Activated naive CD4-positive, alpha-beta T cell treated with anti-CD3 and anti-CD28 coated beads for 36 hours (primary cell): ENCODE measurements around the gene SLC25A23. TPM values are rescaled to one million over a fixed set of nuclear protein-coding genes. Genes with fewer than 3 reads are reported as not detected.

Source experiments
- CTCF ChIA-PET: fragments of 350-600 bp; sonication (Branson Sonifier 250); formaldehyde crosslinking; loops from one replicate; lab custom pipeline; 2021; ENCODE audit warnings: antibody characterized with exemption; lab: Charles Lee
- DNase-seq: peaks from one replicate; pipeline ENCODE4 v3.0.0-alpha.2; 2020
- H3K27ac Mint-ChIP-seq: one replicate; pipeline ENCODE4 v1.8.0; 2021; ENCODE audit warnings: mild to moderate bottlenecking, mixed read lengths
- H3K27me3 Mint-ChIP-seq: one replicate; pipeline ENCODE4 v1.8.0; 2021; ENCODE audit warnings: low read depth, mixed read lengths
- H3K36me3 Mint-ChIP-seq: one replicate; pipeline ENCODE4 v1.8.0; 2021; ENCODE audit warnings: low read depth, mixed read lengths
- H3K4me1 Mint-ChIP-seq: one replicate; pipeline ENCODE4 v1.8.0; 2021; ENCODE audit warnings: low read depth, mixed read lengths
- H3K4me3 Mint-ChIP-seq: one replicate; pipeline ENCODE4 v1.8.0; 2021; ENCODE audit warnings: mild to moderate bottlenecking, moderate library complexity, mixed read lengths
- H3K9me3 Mint-ChIP-seq: one replicate; pipeline ENCODE4 v1.8.0; 2021; ENCODE audit warnings: mixed read lengths
- intact Hi-C: fragments of 100-400 bp; cut with micrococcal nuclease; formaldehyde crosslinking; loops from one replicate; pipeline ENCODE4 v1.15.1; 2023
- total RNA-seq, 2 experiments: library from RNA; stranded (reverse); gene quantifications; one replicate each; pipeline ENCODE4 v1.2.3, GENCODE V29; 2021

Gene SLC25A23
- total RNA-seq, 2 experiments from 2014 or later, result 16.2 to 18.2 TPM

DNA sequence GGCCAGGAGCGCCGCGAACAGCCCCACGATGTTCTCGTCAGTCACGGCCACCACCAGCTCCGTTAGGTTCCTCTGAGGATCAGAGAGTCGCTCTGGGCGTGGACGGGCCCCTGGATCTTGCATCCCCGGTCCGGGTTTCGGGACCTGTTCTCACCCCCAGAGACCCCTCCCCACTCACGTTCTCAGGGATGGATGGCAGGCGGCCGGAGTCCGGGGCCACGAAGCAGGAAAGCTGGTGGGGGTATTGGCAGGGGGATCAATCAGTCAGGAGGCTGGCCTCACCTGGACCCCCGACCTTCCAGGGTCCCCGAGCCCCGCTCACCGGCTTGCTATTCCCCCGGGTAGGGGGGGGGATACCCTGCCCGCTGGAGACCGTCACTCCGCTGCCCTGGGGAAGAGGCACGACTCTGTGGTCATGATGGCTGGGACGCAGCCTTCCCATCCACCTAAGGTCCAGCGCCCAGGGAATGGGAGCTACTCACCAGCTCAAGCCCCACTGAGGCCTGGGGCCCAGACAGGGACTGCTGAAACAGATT lies 17.4 kb upstream of the SLC25A23 start:
- H3K4me1 Mint-ChIP-seq, result peaks cover 18% of the 10 kb centered on the region
- CTCF ChIA-PET, result no interaction called here
- DNase-seq, result no peak
- H3K27me3 Mint-ChIP-seq, result no peaks in the 10 kb centered on the region
- H3K9me3 Mint-ChIP-seq, result no peaks in the 10 kb centered on the region
- H3K27ac Mint-ChIP-seq, result no peak overlapping the region
- intact Hi-C loops, result no loop called here
- H3K4me3 Mint-ChIP-seq, result no peak overlapping the region
- H3K36me3 Mint-ChIP-seq, result peaks cover 18% of the 10 kb centered on the region

DNA sequence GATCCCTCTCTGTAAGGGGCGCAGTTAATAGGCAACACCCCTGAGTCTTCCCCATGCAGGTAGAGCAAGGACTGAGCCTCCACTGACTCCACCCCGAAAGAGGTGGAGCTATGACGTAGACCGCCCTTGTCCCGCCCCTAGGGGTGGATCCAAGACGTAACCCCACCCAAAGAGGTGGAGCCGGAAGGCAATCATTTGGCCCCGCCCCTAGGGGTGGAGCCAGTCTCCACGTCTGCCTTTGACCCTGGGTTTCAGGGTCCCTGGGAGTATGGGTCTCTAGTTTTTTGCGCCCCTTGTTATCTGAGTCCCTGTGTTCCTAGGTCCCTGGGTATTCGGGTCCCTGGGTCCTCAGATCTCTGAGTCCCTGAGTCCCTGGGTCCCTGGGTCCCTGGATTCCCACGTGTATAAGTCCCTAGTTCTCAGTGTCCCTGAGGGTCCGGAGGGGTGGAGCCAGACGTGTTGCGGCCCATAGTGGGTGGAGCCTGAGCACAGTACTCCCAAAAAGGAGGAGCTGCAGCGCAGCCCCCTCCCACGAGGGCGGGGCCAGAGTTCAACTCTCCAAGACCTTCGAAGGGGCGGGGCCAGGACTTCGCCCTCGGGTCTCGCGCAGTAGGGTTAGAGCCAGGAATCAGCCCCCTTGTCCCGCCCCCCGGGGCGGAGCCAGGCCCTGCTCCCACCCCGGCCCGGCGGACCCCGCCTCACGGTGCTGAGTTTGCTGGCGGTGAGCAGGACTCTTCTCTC lies 16.7 kb upstream of the SLC25A23 start:
- intact Hi-C loops, result no loop called here
- Mint-ChIP-seq H3K36me3 (peaks cover 16% of the 10 kb centered on the region), H3K4me3 (no peak overlapping the region), H3K27me3 (no peaks in the 10 kb centered on the region), H3K4me1 (peaks cover 15% of the 10 kb centered on the region), H3K27ac (no peak overlapping the region), H3K9me3 (no peaks in the 10 kb centered on the region)
- CTCF ChIA-PET, result no interaction called here
- DNase-seq, result peak; percentile 70

DNA sequence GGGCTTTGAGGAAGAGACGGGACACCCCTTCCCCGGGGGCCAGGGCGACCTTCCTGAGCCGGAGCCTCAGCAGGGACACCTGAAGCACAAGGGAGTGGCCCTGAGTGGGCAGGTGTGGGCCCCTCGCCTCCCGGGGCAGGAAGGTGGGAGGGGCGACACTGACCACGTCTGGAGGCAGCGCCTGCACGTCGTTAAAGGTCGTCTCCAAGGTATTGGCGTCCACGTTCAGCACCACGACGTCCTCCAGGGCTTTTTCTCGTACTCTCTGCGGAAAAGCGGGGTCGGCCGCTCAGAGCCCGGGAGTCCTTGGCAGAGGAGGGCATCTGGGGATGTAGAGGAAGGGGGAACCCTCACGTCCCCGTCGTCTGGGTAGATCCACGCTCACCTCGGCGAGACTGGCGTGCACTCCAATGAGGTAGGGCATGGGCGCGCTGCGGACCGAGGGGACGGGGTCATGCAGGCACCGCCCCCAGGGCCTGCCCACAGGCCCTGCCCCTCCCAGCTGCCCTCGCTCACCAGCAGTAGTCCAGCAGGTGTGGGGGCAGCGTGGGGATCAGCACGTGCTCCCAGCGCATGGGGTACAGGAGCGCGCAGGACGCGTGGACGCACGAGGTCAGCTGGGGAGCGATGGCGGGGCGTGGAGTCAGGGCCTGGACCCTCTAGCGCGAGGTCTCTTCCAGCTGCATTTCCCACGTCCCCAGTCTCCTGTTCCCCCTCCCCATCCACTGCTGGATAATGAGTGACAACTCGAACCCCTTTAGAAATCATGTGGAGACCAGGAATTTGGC lies 15.9 kb upstream of the SLC25A23 start:
- Mint-ChIP-seq H3K4me1 (peaks cover 11% of the 10 kb centered on the region), H3K4me3 (no peak overlapping the region), H3K27me3 (no peaks in the 10 kb centered on the region), H3K27ac (no peak overlapping the region), H3K9me3 (no peaks in the 10 kb centered on the region), H3K36me3 (peaks cover 18% of the 10 kb centered on the region)
- DNase-seq, result no peak
- intact Hi-C loops, result no loop called here
- CTCF ChIA-PET, result no interaction called here

DNA sequence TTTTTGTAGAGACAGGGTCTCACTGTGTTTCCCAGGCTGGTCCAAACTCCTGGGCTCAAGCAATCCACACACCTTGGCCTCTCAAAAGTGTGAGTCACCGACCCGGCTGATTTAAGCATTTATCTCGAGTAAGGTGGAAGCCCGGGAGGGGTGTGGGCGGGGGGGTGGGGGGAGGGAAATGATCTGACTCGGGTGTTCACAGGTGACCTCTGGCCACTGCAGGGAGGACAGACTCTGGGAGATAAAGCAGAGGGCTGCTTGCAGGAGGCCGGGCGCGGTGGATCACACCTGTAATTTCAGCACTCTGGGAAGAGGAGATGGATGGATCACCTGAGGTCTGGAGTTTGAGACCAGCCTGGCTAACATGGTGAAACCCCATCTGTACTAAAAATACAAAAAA lies 14.1 kb upstream of the SLC25A23 start:
- H3K4me1 Mint-ChIP-seq, result no peaks in the 10 kb centered on the region
- intact Hi-C loops, result no loop called here
- CTCF ChIA-PET, result interaction anchor here (1.1 kb wide), 1 partner anchor 31 kb away, joined by 3 read pairs; no protein-coding TSS in a partner anchor
- H3K27ac Mint-ChIP-seq, result no peak overlapping the region
- peaks cover 22% of the 10 kb centered on the region for H3K36me3 Mint-ChIP-seq
- H3K9me3 Mint-ChIP-seq, result no peaks in the 10 kb centered on the region
- DNase-seq, result no peak
- H3K27me3 Mint-ChIP-seq, result no peaks in the 10 kb centered on the region
- no peak overlapping the region for H3K4me3 Mint-ChIP-seq

DNA sequence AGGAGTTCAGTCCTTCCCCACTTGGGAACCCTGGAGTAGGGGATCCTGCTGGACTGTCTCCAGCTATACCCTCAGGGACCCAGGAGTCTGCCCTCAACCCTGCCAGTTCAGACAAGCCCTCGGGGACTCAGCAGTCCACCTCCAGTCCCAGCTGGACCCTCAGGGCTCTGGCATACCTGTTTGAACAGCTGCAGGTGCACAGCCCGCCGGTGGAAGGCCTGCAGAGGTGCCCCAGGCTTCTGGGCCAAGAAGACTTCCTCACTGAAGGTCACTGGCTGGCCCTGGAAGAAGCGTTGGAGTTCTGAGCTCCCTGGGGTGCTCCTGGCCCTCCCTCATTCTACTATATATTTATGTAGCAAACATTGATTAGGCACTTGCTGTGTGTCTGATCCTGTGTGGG lies 13.1 kb upstream of the SLC25A23 start:
- Mint-ChIP-seq H3K27ac (no peak overlapping the region), H3K4me3 (no peak overlapping the region), H3K36me3 (peaks cover 24% of the 10 kb centered on the region), H3K27me3 (no peaks in the 10 kb centered on the region), H3K9me3 (no peaks in the 10 kb centered on the region), H3K4me1 (no peaks in the 10 kb centered on the region)
- CTCF ChIA-PET, result interaction anchor here (1.1 kb wide), 1 partner anchor 32 kb away, joined by 3 read pairs; no protein-coding TSS in a partner anchor
- no peak for DNase-seq
- intact Hi-C loops, result no loop called here

DNA sequence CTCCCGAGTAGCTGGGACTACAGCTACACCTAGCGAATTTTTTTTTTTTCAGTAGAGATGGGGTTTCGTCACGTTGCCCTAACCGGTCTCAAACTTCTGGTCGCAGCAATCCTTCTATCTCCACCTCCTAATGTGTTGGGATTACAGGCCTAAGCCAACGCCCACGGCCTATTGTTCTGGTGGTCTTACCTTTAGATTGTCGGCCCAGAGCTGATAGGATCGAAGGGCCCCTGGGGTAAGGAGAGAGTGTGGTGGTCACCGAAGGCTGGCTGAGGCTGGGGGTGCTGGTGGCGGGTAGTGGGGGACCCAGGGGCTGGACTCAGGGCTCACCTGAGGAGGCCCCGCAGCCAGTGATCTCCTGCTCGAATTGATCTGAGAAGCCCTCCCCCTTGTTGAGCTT lies 11.5 kb upstream of the SLC25A23 start:
- Mint-ChIP-seq H3K4me3 (no peak overlapping the region), H3K27ac (no peak overlapping the region), H3K9me3 (no peaks in the 10 kb centered on the region), H3K27me3 (no peaks in the 10 kb centered on the region), H3K36me3 (peaks cover 18% of the 10 kb centered on the region), H3K4me1 (no peaks in the 10 kb centered on the region)
- intact Hi-C loops, result no loop called here
- CTCF ChIA-PET, result interaction anchor here (0.6 to 0.7 kb wide), 2 partner anchors 26 to 411 kb away, joined by 3 read pairs; no protein-coding TSS in a partner anchor
- DNase-seq, result no peak

DNA sequence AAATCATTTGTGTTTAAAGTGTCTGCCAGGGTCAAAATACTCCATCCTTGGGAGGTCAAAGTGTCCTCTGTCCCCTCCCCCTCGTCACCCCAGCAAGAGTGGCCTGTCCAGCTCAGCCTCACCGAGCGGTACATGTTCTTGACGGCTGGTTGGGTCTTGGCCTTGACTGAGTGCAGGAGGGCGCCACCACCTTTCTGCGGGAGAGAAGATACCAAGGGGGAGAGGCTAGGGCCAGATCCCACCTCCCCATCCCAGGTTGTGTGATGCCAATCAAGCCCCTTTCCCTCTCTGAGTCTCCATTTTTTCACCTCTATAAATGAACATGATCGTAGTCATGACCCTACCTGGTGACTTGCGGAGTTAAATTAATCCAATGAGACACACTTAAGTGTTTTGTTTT lies 10.6 kb upstream of the SLC25A23 start:
- Mint-ChIP-seq H3K9me3 (no peaks in the 10 kb centered on the region), H3K27me3 (no peaks in the 10 kb centered on the region), H3K4me3 (no peak overlapping the region), H3K36me3 (peaks cover 16% of the 10 kb centered on the region), H3K4me1 (peaks cover under 1% of the 10 kb centered on the region), H3K27ac (no peak overlapping the region)
- no peak for DNase-seq
- CTCF ChIA-PET, result interaction anchor here (0.7 kb wide), 1 partner anchor 27 kb away, joined by 3 read pairs; no protein-coding TSS in a partner anchor
- intact Hi-C loops, result no loop called here

DNA sequence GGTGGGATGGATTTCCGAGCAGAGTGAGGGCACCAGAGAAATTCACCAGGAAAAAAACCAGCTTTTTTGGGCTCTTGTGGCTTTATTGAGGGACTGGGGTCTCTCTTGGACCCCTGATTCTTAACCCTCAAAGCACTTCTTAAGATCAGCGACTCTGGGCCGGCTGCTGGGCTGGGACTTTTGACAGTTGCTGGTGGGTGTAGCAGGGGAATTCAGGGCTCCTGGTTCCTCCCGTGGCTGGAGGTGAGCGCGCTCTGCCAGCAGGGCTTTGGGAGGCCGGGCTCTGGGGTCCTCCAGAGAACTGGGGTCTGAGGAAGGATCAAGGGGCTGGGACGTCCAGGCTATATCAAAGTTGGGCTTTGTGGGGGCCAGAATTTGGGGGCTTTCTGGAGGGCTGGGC lies 7.8 kb upstream of the SLC25A23 start:
- H3K27me3 Mint-ChIP-seq, result no peaks in the 10 kb centered on the region
- no peaks in the 10 kb centered on the region for H3K9me3 Mint-ChIP-seq
- intact Hi-C loops, result no loop called here
- H3K4me1 Mint-ChIP-seq, result peaks cover 11% of the 10 kb centered on the region
- DNase-seq, result no peak
- H3K4me3 Mint-ChIP-seq, result no peak overlapping the region
- peaks cover 11% of the 10 kb centered on the region for H3K36me3 Mint-ChIP-seq
- CTCF ChIA-PET, result no interaction called here
- H3K27ac Mint-ChIP-seq, result peak overlapping the region; percentile 76

DNA sequence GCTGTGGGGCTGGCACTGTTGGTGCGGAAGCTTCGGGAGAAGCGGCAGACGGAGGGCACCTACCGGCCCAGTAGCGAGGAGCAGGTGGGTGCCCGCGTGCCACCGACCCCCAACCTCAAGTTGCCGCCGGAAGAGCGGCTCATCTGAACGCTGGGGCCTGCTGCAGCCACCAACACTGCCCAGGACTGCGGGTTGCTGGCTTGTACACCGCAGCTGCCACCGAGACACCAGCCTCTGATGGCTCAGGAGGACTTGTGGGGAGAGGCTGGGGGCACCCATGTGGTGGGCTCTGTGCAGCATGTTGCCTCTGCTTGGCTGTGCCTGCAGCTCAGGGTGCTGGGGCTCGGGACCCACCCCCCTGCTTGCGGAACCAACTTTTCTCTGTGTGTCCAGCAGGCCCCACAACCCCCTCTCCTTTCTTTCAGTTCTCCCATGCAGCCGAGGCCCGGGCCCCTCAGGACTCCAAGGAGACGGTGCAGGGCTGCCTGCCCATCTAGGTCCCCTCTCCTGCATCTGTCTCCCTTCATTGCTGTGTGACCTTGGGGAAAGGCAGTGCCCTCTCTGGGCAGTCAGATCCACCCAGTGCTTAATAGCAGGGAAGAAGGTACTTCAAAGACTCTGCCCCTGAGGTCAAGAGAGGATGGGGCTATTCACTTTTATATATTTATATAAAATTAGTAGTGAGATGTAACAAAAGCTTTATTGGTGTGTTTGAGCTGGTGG lies 7.1 kb upstream of the SLC25A23 start:
- H3K4me1 Mint-ChIP-seq, result peaks cover 11% of the 10 kb centered on the region
- no peak overlapping the region for H3K4me3 Mint-ChIP-seq
- CTCF ChIA-PET, result no interaction called here
- no peak for DNase-seq
- H3K36me3 Mint-ChIP-seq, result peaks cover 11% of the 10 kb centered on the region
- no peaks in the 10 kb centered on the region for H3K27me3 Mint-ChIP-seq
- H3K27ac Mint-ChIP-seq, result peak overlapping the region; percentile 56
- H3K9me3 Mint-ChIP-seq, result no peaks in the 10 kb centered on the region
- intact Hi-C loops, result no loop called here

DNA sequence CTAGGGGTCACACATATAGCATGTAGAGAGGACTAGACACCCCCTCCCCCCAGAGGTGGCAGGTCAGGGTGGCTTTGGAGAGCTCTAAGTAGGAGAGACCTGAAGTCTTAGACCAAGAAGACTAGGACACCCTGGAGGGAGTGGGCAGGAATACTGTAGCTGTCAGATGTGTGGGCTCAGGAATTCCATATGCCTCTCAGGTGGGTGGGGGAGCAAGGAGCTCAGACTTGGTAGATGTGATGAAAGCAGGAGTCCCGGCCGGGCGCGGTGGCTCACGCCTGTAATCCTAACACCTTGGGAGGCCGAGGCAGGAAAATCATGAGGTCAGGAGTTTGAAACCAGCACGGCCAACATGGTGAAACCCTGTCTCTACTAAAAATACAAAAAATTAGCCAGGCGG lies 6.1 kb upstream of the SLC25A23 start:
- no peak overlapping the region for H3K27ac Mint-ChIP-seq
- H3K36me3 Mint-ChIP-seq, result peaks cover 9% of the 10 kb centered on the region
- CTCF ChIA-PET, result no interaction called here
- no peak overlapping the region for H3K4me3 Mint-ChIP-seq
- no peak for DNase-seq
- peaks cover 11% of the 10 kb centered on the region for H3K4me1 Mint-ChIP-seq
- intact Hi-C loops, result no loop called here
- no peaks in the 10 kb centered on the region for H3K9me3 Mint-ChIP-seq
- no peaks in the 10 kb centered on the region for H3K27me3 Mint-ChIP-seq

DNA sequence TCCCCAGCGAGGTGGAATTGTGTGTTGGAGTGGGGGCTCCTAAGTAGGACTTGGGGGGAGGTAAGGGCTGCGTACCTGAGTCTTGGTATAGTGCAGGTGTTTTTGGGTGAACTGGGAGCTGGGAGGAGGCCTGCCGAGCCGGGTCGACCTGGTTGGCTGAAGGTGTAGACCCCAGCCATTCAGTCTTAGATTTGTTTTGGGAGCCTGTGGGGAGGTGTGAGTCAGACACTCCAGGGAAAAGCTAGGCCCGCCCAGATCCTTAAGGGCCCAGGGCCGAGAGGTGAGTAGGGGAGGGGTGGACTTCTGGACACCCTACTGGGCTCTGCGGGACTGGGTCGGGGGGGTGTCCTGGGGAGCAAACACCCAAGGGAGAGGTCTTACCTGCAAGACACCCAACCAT lies 5.4 kb upstream of the SLC25A23 start:
- Mint-ChIP-seq H3K4me3 (peak overlapping the region; percentile 34), H3K27me3 (no peaks in the 10 kb centered on the region), H3K36me3 (peaks cover 6% of the 10 kb centered on the region), H3K4me1 (peaks cover 14% of the 10 kb centered on the region), H3K27ac (no peak overlapping the region), H3K9me3 (no peaks in the 10 kb centered on the region)
- CTCF ChIA-PET, result no interaction called here
- no peak for DNase-seq
- intact Hi-C loops, result no loop called here
